HepG2 (cell line): ENCODE measurements around the gene MTREX. TPM values are rescaled to one million over a fixed set of nuclear protein-coding genes. Genes with fewer than 3 reads are reported as not detected.

ENCODE experiments used
- ATAC-seq: fragments of 200-7000 bp; cut with Tn5 transposase; 3 replicates; pipeline ENCODE4 v1.9.1; 2020; ENCODE audit warnings: mild to moderate bottlenecking, moderate library complexity
- BruUV-seq: library from RNA; stranded (reverse); fragments of 400-500 nt; replicated peaks from 2 replicates; lab custom pipeline; 2021; lab: Mats Ljungman, UMichigan
- CTCF ChIA-PET: fragments of 300-600 bp; formaldehyde crosslinking; extraction: SDS; loops from one replicate; lab custom pipeline; 2021; ENCODE audit warnings: low total read pairs, inconsistent platforms, low intra/inter-chr PET ratio; lab: Yijun Ruan, JAX
- POLR2A ChIA-PET: fragments of 350-600 bp; sonication (Branson Sonifier 250); formaldehyde crosslinking; loops from one replicate; lab custom pipeline; 2020; ENCODE audit warnings: antibody characterized with exemption, inconsistent platforms; lab: Yijun Ruan, JAX
- DNase-seq: peaks from one replicate; pipeline ENCODE4 v3.0.0-alpha.2; 2015; ENCODE audit warnings: low spot score
- FAIRE-seq: peaks from 3 replicates; lab custom pipeline; 2011; peaks lifted over from hg19 to GRCh38; lab: Jason Lieb, UNC
- H2AFZ ChIP-seq: one replicate; pipeline ENCODE4 v1.6.1; 2011; ENCODE audit warnings: low read length, inconsistent platforms
- H3K27ac ChIP-seq: fragments of 300-600 bp; 3 replicates; pipeline ENCODE4 v1.8.0; 2011; ENCODE audit warnings: mixed run types, mild to moderate bottlenecking, mixed read lengths, low read length, inconsistent platforms; ENCODE audit not compliant: insufficient read depth; ENCODE audit errors: extremely low read length
- H3K27me3 ChIP-seq, 2 experiments: fragments of 200-600 bp in 1 of 2; 2 replicates in 1 of 2; 3 replicates in 1 of 2; pipeline versions ENCODE4 v1.6.0 to v1.8.0; 2011; ENCODE audit warnings: low read length in 2 of 2, mild to moderate bottlenecking in 2 of 2, moderate library complexity in 2 of 2, inconsistent platforms in 1 of 2; ENCODE audit not compliant: insufficient read depth in 2 of 2, control insufficient read depth in 1 of 2
- H3K36me3 ChIP-seq, 2 experiments: fragments of 200-600 bp in 1 of 2; replicated peaks in 1 of 2; 2 replicates in 1 of 2; 3 replicates in 1 of 2; pipeline versions ENCODE4 v1.5.1 to v1.8.0; 2011; ENCODE audit warnings: low read length in 2 of 2, inconsistent platforms in 1 of 2; ENCODE audit not compliant: insufficient read depth in 2 of 2, control insufficient read depth in 1 of 2
- H3K4me1 ChIP-seq: 2 replicates; pipeline ENCODE4 v1.5.1; 2012; ENCODE audit warnings: low read length, inconsistent platforms; ENCODE audit not compliant: insufficient read depth
- H3K4me2 ChIP-seq: 2 replicates; pipeline ENCODE4 v1.6.0; 2011; ENCODE audit warnings: low read depth, low read length, inconsistent platforms
- H3K4me3 ChIP-seq, 3 experiments: fragments of 200-600 bp in 1 of 3; sonication (generic), shearing (Covaris generic) in 1 of 3; replicated peaks in 1 of 3; 2 replicates each; pipeline ENCODE4 v1.5.1; 2011 to 2016; ENCODE audit warnings: low read length in 3 of 3, inconsistent platforms in 2 of 3, low read depth in 2 of 3, mild to moderate bottlenecking in 2 of 3, control low read depth in 1 of 3, mixed read lengths in 1 of 3; ENCODE audit not compliant: insufficient read depth in 1 of 3
- H3K79me2 ChIP-seq: one replicate; pipeline ENCODE4 v1.6.1; 2011; ENCODE audit warnings: low read length, inconsistent platforms; ENCODE audit not compliant: insufficient read depth
- H3K9ac ChIP-seq: 2 replicates; pipeline ENCODE4 v1.6.0; 2011; ENCODE audit warnings: mild to moderate bottlenecking, low read depth, low read length, inconsistent platforms; ENCODE audit not compliant: insufficient read depth
- H3K9me3 ChIP-seq: 2 replicates; pipeline ENCODE4 v1.5.1; 2012; ENCODE audit warnings: mild to moderate bottlenecking, low read length
- H4K20me1 ChIP-seq: 2 replicates; pipeline ENCODE4 v1.6.0; 2011; ENCODE audit warnings: inconsistent platforms, mild to moderate bottlenecking, low read length, moderate library complexity; ENCODE audit not compliant: insufficient read depth
- ARNT2 ChIP-seq: sonication (generic); formaldehyde crosslinking; IDR thresholded peaks from 2 replicates; pipeline ENCODE4 v1.8.0; 2022; ENCODE audit warnings: mild to moderate bottlenecking, low read depth, missing genetic modification reagents, moderate library complexity
- CREM ChIP-seq, 2 experiments: sonication (generic) in 1 of 2; formaldehyde crosslinking in 1 of 2; IDR thresholded peaks; 2 replicates each; pipeline versions ENCODE4 v1.4.0 to v1.6.1; 2016 to 2020; ENCODE audit warnings: antibody characterized with exemption in 1 of 2, mild to moderate bottlenecking in 1 of 2, missing genetic modification reagents in 1 of 2
- MED8 ChIP-seq: sonication (generic); formaldehyde crosslinking; IDR thresholded peaks from 2 replicates; pipeline ENCODE4 v1.8.1; 2023; ENCODE audit warnings: mild to moderate bottlenecking, missing genetic modification reagents; ENCODE audit not compliant: insufficient replicate concordance
- PITX1 ChIP-seq: sonication (generic); formaldehyde crosslinking; IDR thresholded peaks from 2 replicates; pipeline ENCODE4 v1.5.1; 2020; ENCODE audit warnings: mild to moderate bottlenecking, missing genetic modification reagents
- SMC3 ChIP-seq: IDR thresholded peaks from 2 replicates; pipeline ENCODE4 v1.6.1; 2011; ENCODE audit warnings: low read length, improper control_type of control experiment
- STAT5B ChIP-seq: sonication (generic); formaldehyde crosslinking; IDR thresholded peaks from 2 replicates; pipeline ENCODE4 v1.4.0; 2020; ENCODE audit warnings: missing genetic modification reagents
- ZNF20 ChIP-seq: sonication (generic); formaldehyde crosslinking; IDR thresholded peaks from 2 replicates; pipeline ENCODE4 v1.4.0; 2020; ENCODE audit warnings: mild to moderate bottlenecking, moderate library complexity, missing genetic modification reagents
- ZNF44 ChIP-seq: sonication (generic); formaldehyde crosslinking; IDR thresholded peaks from 2 replicates; pipeline ENCODE4 v1.5.1; 2020; ENCODE audit warnings: mild to moderate bottlenecking, missing genetic modification reagents
- ZNF460 ChIP-seq: sonication (generic); formaldehyde crosslinking; IDR thresholded peaks from 2 replicates; pipeline ENCODE4 v1.5.1; 2020; ENCODE audit warnings: missing genetic modification reagents, mild to moderate bottlenecking, borderline replicate concordance
- ZNF564 ChIP-seq: sonication (generic); formaldehyde crosslinking; IDR thresholded peaks from 2 replicates; pipeline ENCODE4 v1.8.1; 2023; ENCODE audit warnings: mild to moderate bottlenecking, missing genetic modification reagents
- ZNF772 ChIP-seq: sonication (generic); formaldehyde crosslinking; IDR thresholded peaks from 2 replicates; pipeline ENCODE4 v1.5.0; 2020; ENCODE audit warnings: mild to moderate bottlenecking, missing genetic modification reagents
- ZNF781 ChIP-seq: sonication (generic); formaldehyde crosslinking; IDR thresholded peaks from 2 replicates; pipeline ENCODE4 v1.5.1; 2020; ENCODE audit warnings: borderline replicate concordance, mild to moderate bottlenecking, missing genetic modification reagents; ENCODE audit errors: not compliant biosample characterization
- ZSCAN22 ChIP-seq: sonication (generic); formaldehyde crosslinking; IDR thresholded peaks from 2 replicates; pipeline ENCODE4 v1.4.0; 2020; ENCODE audit warnings: mild to moderate bottlenecking, missing genetic modification reagents
- WGBS: methylation state at CpG from one replicate; pipeline ENCODE4 v1.1.6; 2017; ENCODE audit warnings: low lambda C conversion rate; 5-methylcytosine and 5-hydroxymethylcytosine counted together
- in situ Hi-C: cut with HindIII; loops from 2 replicates; pipeline ENCODE4 v1.10.0; 2017; ENCODE audit warnings: low pct_unique_long_range_greater_than_20kb; ENCODE audit not compliant: extremely low pct_ligation_motif_present
- intact Hi-C: fragments of 100-400 bp; cut with micrococcal nuclease; formaldehyde crosslinking; loops from one replicate; pipeline ENCODE4 v1.10.0; 2022; ENCODE audit not compliant: unreplicated experiment
- polyA plus RNA-seq, 8 experiments: library from polyadenylated mRNA; depleted of rRNA in 3 of 8; stranded (reverse) in 7 of 8; unstranded in 1 of 8; fragments of >200 nt; fragmentation: Illumina TruSeq in 4 of 8; extraction: Trizol in 4 of 8; gene quantifications; 2 replicates each; pipeline versions ENCODE4 v1.2.1 to v1.2.3, GENCODE V29; 2011 to 2016; ENCODE audit warnings: low read depth in 4 of 8, missing spikeins in 1 of 8, mixed read lengths in 1 of 8; ENCODE audit not compliant: insufficient read depth in 1 of 8
- total RNA-seq, 5 experiments: library from RNA; depleted of rRNA; stranded (reverse); fragments of >200 nt; fragmentation: Illumina TruSeq; extraction: Trizol; gene quantifications; 2 replicates each; pipeline ENCODE4 v1.2.3, GENCODE V29; 2016; ENCODE audit warnings: low read depth in 1 of 5
- TF ChIP-seq, protein P1 (sequence below): IDR thresholded peaks from 2 replicates; pipeline ENCODE4 v1.6.1; 2012; ENCODE audit warnings: inconsistent platforms
- TF ChIP-seq, protein P2 (sequence below): sonication (generic); formaldehyde crosslinking; IDR thresholded peaks from 2 replicates; pipeline ENCODE4 v1.5.0; 2020; ENCODE audit warnings: mild to moderate bottlenecking, missing genetic modification reagents

MTREX gene
- total and polyA plus RNA-seq, 2 of the 13 experiments (the other 11 are each of a cell fraction or from before 2014, with no cell fraction given), result 16.4 to 91.5 TPM

DNA sequence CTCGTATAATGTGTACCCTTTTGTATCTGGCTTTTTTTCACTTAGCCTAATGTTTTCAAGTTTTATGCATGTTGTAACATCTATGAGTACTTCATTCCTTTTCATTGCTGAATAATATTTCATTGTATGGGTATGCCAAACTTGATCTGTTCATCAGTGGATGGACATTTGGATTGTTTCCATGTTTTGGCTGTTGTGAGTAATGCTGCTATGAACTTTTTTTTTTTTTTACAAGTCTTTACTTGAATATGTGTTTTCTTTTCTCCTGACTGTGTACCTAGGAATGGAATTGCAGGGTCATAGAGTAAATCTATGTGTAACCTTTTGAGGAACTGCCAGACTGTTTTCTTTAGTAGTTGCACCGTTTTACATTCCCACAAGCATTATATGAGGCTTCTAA lies 52.4 kb downstream of the MTREX start:
- in situ Hi-C loops (no loop called here), intact Hi-C loops (no loop called here)
- Histone ChIP-seq H3K4me1 (peaks cover 11% of the 10 kb centered on the region), H3K36me3 (peaks cover 16 to 54% of the 10 kb centered on the region in 2 experiments), H3K79me2 (no peaks in the 10 kb centered on the region), H3K27ac (no peak overlapping the region), H3K4me2 (no peak overlapping the region), H3K9ac (no peak overlapping the region), H3K4me3 (no peak overlapping the region), H3K9me3 (no peaks in the 10 kb centered on the region), H4K20me1 (no peaks in the 10 kb centered on the region), H3K27me3 (no peaks in the 10 kb centered on the region), H2AFZ (no peak overlapping the region)
- POLR2A ChIA-PET, result no interaction called here
- CTCF ChIA-PET, result no interaction called here
- no TSS peak for BruUV-seq
- DNase-seq (no peak), ATAC-seq (no peak), FAIRE-seq (no peak)
- 79% methylated on average over 2 of the region's 2 CpGs for WGBS
- TF ChIP-seq ZNF44 (no peak), CREM (IDR thresholded peaks at IDR 0.05) (no peak), CREM (CRISPR knock-in tag; IDR thresholded peaks at IDR 0.05) (no peak), SMC3 (no peak)
- TF ChIP-seq, protein P1, sequence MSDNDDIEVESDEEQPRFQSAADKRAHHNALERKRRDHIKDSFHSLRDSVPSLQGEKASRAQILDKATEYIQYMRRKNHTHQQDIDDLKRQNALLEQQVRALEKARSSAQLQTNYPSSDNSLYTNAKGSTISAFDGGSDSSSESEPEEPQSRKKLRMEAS, result no peak
- TF ChIP-seq, all 625 proteins: peak for 0

DNA sequence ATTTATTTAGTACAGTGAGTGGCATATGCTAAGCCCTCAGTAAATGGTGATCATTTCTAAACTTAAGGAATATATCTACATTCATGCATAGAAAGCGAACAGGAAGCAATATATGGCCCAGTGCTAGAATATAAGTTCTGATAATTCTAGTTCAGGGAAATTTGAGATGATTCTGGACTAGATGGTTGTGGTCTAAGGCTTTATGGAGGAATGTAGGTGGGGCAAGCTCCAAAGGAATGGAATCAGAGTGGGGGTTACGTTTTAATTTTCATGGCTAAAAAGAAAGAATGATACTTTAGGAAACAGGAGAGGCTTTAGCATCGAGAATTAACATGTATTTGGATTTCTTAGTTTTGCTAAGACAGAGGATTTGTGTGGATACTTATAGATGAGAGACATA lies 56.1 kb downstream of the MTREX start:
- Histone ChIP-seq H3K36me3 (peaks cover 2 to 39% of the 10 kb centered on the region in 2 experiments; a peak in 4 of 5 replicates), H3K9me3 (no peaks in the 10 kb centered on the region), H3K27me3 (no peaks in the 10 kb centered on the region), H3K4me2 (no peak overlapping the region), H3K4me3 (no peak overlapping the region), H3K4me1 (peaks cover 11% of the 10 kb centered on the region), H2AFZ (no peak overlapping the region), H3K9ac (no peak overlapping the region), H3K27ac (no peak overlapping the region), H3K79me2 (no peaks in the 10 kb centered on the region), H4K20me1 (no peaks in the 10 kb centered on the region)
- ChIA-PET CTCF (no interaction called here), POLR2A (interaction anchor here (0.6 kb wide), 1 partner anchor 314 kb away, joined by 4 read pairs; no protein-coding TSS in a partner anchor)
- intact Hi-C loops (no loop called here), in situ Hi-C loops (no loop called here)
- FAIRE-seq, result no peak
- no TSS peak for BruUV-seq
- DNase-seq, result no peak
- no peak for ATAC-seq
- 98% methylated on average over 3 of the region's 3 CpGs for WGBS
- TF ChIP-seq ZNF460 (no peak), ZNF772 (CRISPR knock-in tag) (no peak), ZNF564 (CRISPR knock-in tag) (no peak), ZSCAN22 (CRISPR knock-in tag) (no peak), ZNF781 (CRISPR knock-in tag) (no peak), PITX1 (CRISPR knock-in tag) (no peak), ZNF20 (no peak), ARNT2 (CRISPR knock-in tag) (no peak), STAT5B (CRISPR knock-in tag) (no peak), MED8 (no peak)
- TF ChIP-seq, protein P2, sequence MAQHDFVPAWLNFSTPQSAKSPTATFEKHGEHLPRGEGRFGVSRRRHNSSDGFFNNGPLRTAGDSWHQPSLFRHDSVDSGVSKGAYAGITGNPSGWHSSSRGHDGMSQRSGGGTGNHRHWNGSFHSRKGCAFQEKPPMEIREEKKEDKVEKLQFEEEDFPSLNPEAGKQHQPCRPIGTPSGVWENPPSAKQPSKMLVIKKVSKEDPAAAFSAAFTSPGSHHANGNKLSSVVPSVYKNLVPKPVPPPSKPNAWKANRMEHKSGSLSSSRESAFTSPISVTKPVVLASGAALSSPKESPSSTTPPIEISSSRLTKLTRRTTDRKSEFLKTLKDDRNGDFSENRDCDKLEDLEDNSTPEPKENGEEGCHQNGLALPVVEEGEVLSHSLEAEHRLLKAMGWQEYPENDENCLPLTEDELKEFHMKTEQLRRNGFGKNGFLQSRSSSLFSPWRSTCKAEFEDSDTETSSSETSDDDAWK (CRISPR knock-in tag), result no peak
